Breast epithelium (tissue), 3 donors: ENCODE measurements around the gene OBP2B.

Experiments
- CTCF ChIP-seq, 3 donors: fragments of 450-650 bp; IDR thresholded peaks; one replicate each; pipeline ENCODE4 v1.5.1; 2016 to 2017; ENCODE audit warnings: antibody characterized with exemption in 3 of 3, mild to moderate bottlenecking in 3 of 3, moderate library complexity in 3 of 3
- POLR2A ChIP-seq: fragments of 450-650 bp; IDR thresholded peaks from one replicate; pipeline ENCODE4 v1.6.1; 2016; ENCODE audit warnings: antibody characterized with exemption, mild to moderate bottlenecking, moderate library complexity
- POLR2AphosphoS5 ChIP-seq, 3 donors: sonication (generic); formaldehyde crosslinking; IDR thresholded peaks; one replicate each; pipeline ENCODE4 v1.6.1; 2017; ENCODE audit warnings: antibody characterized with exemption in 3 of 3

DNA sequence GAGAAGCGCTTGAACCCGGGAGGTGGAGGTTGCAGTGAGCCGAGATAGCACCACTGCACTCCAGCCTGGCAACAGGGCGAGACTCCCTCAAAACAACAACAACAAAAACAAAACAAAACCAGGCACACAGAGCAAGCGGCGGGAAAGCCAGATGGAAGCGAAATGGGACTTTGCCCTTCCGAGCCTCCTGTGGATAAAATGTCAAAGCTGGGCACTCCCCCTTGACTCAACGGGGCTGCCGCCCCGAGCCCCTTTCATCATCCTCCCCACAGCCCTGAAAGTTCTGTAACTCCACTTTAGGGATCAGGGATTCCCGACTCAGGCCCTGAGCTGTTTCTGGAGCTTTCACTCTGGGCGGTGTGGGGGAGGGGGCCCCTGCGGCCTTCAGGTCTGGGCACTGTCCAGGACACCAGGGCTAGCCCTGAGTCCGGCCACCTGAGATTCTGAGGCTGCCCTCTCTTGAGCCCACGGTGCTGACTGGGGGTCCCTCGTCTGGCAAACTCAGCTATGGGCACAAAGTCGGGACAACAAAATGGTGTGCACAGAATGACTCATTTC lies 30.6 kb upstream of the OBP2B start:
- TF ChIP-seq CTCF (IDR thresholded peaks at IDR 0.05): no peak
- TF ChIP-seq POLR2A: no peak
- no peak for TF ChIP-seq POLR2AphosphoS5 (IDR thresholded peaks at IDR 0.05)
